Calu3 (cell line): ENCODE data around the gene COX6A2. TPM values are rescaled to one million over a fixed set of nuclear protein-coding genes. Genes with fewer than 3 reads are reported as not detected.

Source experiments
- BruUV-seq: library from RNA; stranded (reverse); fragments of 400-500 nt; replicated peaks from 2 replicates; lab custom pipeline; 2021; lab: Mats Ljungman, UMichigan
- CTCF ChIA-PET: fragments of 300-600 bp; sonication (Branson Sonifier 250); formaldehyde crosslinking; loops from one replicate; lab custom pipeline; 2022; ENCODE audit warnings: antibody characterized with exemption; lab: Charles Lee
- DNase-seq: peaks from one replicate; pipeline ENCODE4 v3.0.0; 2022
- H3K27ac Mint-ChIP-seq: one replicate; pipeline ENCODE4 v1.8.0; 2022; ENCODE audit warnings: mixed read lengths; ENCODE audit not compliant: unreplicated experiment
- H3K27me3 Mint-ChIP-seq: one replicate; pipeline ENCODE4 v1.8.0; 2022; ENCODE audit warnings: mixed read lengths; ENCODE audit not compliant: unreplicated experiment
- H3K36me3 Mint-ChIP-seq: one replicate; pipeline ENCODE4 v1.8.0; 2022; ENCODE audit warnings: mild to moderate bottlenecking, moderate library complexity, mixed read lengths; ENCODE audit not compliant: insufficient read depth, unreplicated experiment
- H3K4me1 Mint-ChIP-seq: one replicate; pipeline ENCODE4 v1.8.0; 2022; ENCODE audit warnings: mild to moderate bottlenecking, low read depth, mixed read lengths; ENCODE audit not compliant: unreplicated experiment
- H3K4me3 Mint-ChIP-seq: one replicate; pipeline ENCODE4 v1.8.0; 2022; ENCODE audit warnings: mild to moderate bottlenecking, low read depth, moderate library complexity, mixed read lengths; ENCODE audit not compliant: unreplicated experiment
- H3K9me3 Mint-ChIP-seq: one replicate; pipeline ENCODE4 v1.8.0; 2022; ENCODE audit warnings: low read depth, mixed read lengths; ENCODE audit not compliant: unreplicated experiment
- intact Hi-C: fragments of 100-400 bp; cut with micrococcal nuclease; formaldehyde crosslinking; loops from one replicate; pipeline ENCODE4 v1.10.0; 2022; ENCODE audit not compliant: unreplicated experiment
- total RNA-seq: library from RNA; stranded (reverse); gene quantifications from 2 replicates; pipeline ENCODE4 v1.2.3, GENCODE V29; 2022
- TF ChIP-seq, protein P1 (sequence below): fragments of 200-600 bp; IDR thresholded peaks from one replicate; pipeline ENCODE4 v1.8.0; 2022; ENCODE audit warnings: antibody characterized with exemption; ENCODE audit not compliant: unreplicated experiment

The COX6A2 gene
- total RNA-seq, 1 experiment from 2014 or later, result not detected

DNA sequence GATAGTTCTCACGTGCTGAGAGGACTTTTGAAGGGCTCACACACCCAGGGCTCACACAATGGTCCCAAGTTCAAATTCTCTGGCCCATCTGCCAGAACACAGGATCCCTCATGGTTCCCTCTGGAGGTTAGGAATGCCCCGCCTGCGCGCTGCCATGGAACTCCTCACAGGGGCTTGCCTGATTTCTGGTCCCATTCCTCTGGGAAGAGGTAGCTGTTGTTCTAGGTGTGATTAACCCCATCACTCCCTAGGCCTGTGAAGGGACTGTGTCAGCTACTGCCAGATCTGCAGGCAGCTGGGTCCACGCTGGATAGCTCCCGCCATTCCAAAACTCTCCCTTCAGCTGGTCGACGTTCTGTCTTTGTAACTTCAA, 28.8 kb upstream of the COX6A2 start:
- H3K4me1 Mint-ChIP-seq, result peaks cover 30% of the 10 kb centered on the region
- H3K36me3 Mint-ChIP-seq, result peaks cover 59% of the 10 kb centered on the region
- no peaks in the 10 kb centered on the region for H3K27me3 Mint-ChIP-seq
- CTCF ChIA-PET, result interaction anchor here (1.5 to 2.2 kb wide), 2 partner anchors 123 to 472 kb away, joined by 4 to 9 read pairs; partner anchors contain the start of gene HSD3B7
- TF ChIP-seq, protein P1, sequence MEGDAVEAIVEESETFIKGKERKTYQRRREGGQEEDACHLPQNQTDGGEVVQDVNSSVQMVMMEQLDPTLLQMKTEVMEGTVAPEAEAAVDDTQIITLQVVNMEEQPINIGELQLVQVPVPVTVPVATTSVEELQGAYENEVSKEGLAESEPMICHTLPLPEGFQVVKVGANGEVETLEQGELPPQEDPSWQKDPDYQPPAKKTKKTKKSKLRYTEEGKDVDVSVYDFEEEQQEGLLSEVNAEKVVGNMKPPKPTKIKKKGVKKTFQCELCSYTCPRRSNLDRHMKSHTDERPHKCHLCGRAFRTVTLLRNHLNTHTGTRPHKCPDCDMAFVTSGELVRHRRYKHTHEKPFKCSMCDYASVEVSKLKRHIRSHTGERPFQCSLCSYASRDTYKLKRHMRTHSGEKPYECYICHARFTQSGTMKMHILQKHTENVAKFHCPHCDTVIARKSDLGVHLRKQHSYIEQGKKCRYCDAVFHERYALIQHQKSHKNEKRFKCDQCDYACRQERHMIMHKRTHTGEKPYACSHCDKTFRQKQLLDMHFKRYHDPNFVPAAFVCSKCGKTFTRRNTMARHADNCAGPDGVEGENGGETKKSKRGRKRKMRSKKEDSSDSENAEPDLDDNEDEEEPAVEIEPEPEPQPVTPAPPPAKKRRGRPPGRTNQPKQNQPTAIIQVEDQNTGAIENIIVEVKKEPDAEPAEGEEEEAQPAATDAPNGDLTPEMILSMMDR, result no peak
- peak overlapping the region; percentile 86 for H3K4me3 Mint-ChIP-seq
- no peak for DNase-seq
- H3K9me3 Mint-ChIP-seq, result no peaks in the 10 kb centered on the region
- no peak overlapping the region for H3K27ac Mint-ChIP-seq
- intact Hi-C loops, result loop anchor here (5.0 to 10.0 kb wide), 2 partner anchors 50 to 238 kb away; partner anchors contain the start of gene RUSF1
- no TSS peak for BruUV-seq

DNA sequence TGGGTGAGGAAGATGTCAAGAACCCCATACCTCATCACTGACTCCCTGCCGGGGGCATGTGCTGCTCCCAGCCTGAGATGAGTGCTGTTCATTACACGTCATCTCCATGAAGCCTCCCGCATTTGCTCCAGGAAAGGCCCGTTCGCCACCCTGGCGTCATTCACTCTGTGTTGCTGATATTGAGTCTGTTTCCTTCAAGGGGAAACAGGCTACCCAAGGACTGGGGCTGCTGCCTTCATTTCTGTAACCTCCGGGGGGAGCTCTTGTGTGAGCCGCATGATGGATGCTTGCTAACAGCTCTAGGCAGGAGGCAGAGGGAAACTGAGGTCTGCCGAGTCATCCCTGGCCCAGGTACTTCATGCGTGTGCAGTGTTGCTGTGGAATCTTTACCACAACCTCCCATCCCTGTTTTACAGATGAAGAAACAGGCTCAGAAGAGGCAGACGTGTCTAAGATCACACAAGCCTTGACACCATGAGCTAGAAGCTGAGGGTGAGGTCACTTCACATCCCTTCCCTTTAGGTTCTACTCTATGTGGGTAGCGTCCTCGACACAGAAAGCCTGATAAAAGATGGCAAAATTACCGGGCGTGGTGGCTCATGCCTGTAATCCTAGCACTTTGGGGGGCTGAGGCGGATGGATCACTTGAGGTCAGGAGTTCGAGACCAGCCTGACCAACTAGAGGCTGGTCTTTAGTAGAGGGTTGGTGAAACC, 27.6 kb upstream of the COX6A2 start:
- H3K9me3 Mint-ChIP-seq, result no peaks in the 10 kb centered on the region
- peak; percentile 35 for DNase-seq
- intact Hi-C loops, result loop anchor here (5.0 to 10.0 kb wide), 2 partner anchors 52 to 239 kb away; partner anchors contain the start of gene RUSF1
- H3K4me1 Mint-ChIP-seq, result peaks cover 32% of the 10 kb centered on the region
- TF ChIP-seq, protein P1, result no peak
- H3K27me3 Mint-ChIP-seq, result no peaks in the 10 kb centered on the region
- CTCF ChIA-PET, result no interaction called here
- no peak overlapping the region for H3K4me3 Mint-ChIP-seq
- peaks cover 65% of the 10 kb centered on the region for H3K36me3 Mint-ChIP-seq
- H3K27ac Mint-ChIP-seq, result no peak overlapping the region
- TSS peak; percentile 1 for BruUV-seq

DNA sequence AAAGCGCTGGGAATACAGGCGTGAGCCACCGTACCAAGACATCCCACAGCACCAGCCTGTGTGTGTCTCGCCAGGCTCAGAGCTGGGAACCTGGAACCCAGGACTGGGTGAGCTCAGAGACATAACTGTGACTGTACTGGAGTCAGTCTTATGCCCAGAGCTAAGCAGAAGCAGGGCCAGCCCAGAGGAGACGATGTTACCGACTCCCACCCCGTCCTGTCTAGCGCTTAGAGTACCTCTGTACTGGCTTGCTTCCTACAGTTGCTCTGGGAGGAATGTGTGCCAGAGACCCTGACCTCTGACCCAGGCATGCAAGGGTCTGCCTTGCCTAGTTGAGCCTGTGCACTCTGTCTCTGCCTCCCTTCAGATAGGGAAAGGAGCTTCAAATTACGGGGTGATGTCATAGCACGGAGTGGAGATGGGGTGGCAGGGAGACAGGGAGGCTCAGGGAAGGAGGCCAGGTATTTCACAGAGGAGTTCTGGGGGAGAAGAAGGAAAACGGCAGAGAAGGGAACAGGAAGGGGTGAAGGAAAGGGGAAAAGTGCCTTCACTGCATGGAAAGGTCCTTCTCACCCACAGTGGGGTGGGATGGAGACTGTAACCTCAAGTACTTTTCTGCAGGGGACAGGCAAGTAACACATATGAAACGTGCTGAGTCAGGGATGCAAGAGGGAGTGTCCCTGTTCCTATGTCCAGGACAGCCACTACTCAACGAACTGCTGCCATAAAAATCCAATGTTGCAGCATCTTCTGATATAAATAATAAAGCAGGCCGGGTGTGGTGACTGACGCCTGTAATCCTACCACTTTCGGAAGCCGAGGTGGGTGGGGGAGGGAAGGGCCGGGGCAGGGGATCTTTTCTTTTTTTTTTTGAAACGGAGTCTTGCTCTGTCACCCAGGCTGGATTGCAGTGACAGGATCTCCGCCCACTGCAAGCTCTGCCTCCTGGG, 25.4 kb upstream of the COX6A2 start:
- DNase-seq, result no peak
- no peaks in the 10 kb centered on the region for H3K9me3 Mint-ChIP-seq
- peak overlapping the region; percentile 19 for H3K4me3 Mint-ChIP-seq
- H3K27ac Mint-ChIP-seq, result peak overlapping the region; percentile 64
- H3K27me3 Mint-ChIP-seq, result no peaks in the 10 kb centered on the region
- TF ChIP-seq, protein P1, result no peak
- intact Hi-C loops, result loop anchor here (5.0 to 10.0 kb wide), 3 partner anchors 34 to 414 kb away; no protein-coding TSS in a partner anchor
- peaks cover 46% of the 10 kb centered on the region for H3K36me3 Mint-ChIP-seq
- CTCF ChIA-PET, result interaction anchor here (0.6 kb wide), 2 partner anchors 34 to 468 kb away, joined by 3 to 6 read pairs; partner anchors contain the start of gene HSD3B7
- peaks cover 21% of the 10 kb centered on the region for H3K4me1 Mint-ChIP-seq
- BruUV-seq, result no TSS peak

DNA sequence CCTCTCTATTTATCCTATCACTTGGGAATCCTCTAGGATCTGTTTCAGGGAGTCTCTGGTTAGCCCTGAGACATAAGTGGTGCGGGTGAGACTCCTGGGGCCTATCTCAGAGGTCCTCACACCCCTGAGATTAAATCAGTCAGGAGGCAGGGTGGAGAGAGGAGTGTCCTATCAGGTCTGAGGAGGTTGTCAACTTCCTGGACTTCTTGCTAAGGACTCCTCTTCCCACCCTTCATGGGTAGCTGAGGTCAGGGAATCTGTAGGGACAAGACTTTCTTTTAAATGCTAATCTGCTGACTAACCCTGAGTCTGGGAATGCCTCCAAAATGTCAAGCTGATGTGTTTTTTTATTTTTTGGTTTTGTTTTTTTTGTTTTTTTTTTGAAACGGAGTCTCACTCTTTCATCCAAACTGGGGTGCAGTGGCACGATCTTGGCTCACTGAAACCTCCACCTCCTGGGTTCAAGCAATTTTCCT, 24.5 kb upstream of the COX6A2 start:
- intact Hi-C loops, result loop anchor here (5.0 to 10.0 kb wide), 3 partner anchors 35 to 415 kb away; no protein-coding TSS in a partner anchor
- H3K4me3 Mint-ChIP-seq, result no peak overlapping the region
- H3K9me3 Mint-ChIP-seq, result no peaks in the 10 kb centered on the region
- H3K4me1 Mint-ChIP-seq, result peaks cover 21% of the 10 kb centered on the region
- no peak overlapping the region for H3K27ac Mint-ChIP-seq
- H3K27me3 Mint-ChIP-seq, result no peaks in the 10 kb centered on the region
- no peak for DNase-seq
- TF ChIP-seq, protein P1, result no peak
- CTCF ChIA-PET, result interaction anchor here (0.6 to 1.7 kb wide), 3 partner anchors 10 to 468 kb away, joined by 3 to 5 read pairs (median 3); partner anchors contain the start of genes HSD3B7 and ZNF843
- peaks cover 37% of the 10 kb centered on the region for H3K36me3 Mint-ChIP-seq
- BruUV-seq, result no TSS peak
